Activated B cell treated with CpG ODN at 0.5 μM for 24 hours (primary cell): ENCODE results near the gene CAST. TPM values are rescaled to one million over a fixed set of nuclear protein-coding genes. Genes with fewer than 3 reads are reported as not detected.

ENCODE experiments used
- ATAC-seq: fragments of 200-7000 bp; cut with Tn5 transposase; one replicate; pipeline ENCODE4 v1.10.0; 2021; ENCODE audit warnings: low read depth, mild to moderate bottlenecking, moderate library complexity
- CTCF ChIA-PET: fragments of 350-600 bp; sonication (Branson Sonifier 250); formaldehyde crosslinking; loops from one replicate; lab custom pipeline; 2021; ENCODE audit warnings: antibody characterized with exemption; lab: Charles Lee
- POLR2A ChIA-PET: fragments of 350-600 bp; sonication (Branson Sonifier 250); formaldehyde crosslinking; loops from one replicate; lab custom pipeline; 2021; ENCODE audit warnings: antibody characterized with exemption; lab: Charles Lee
- DNase-seq: peaks from one replicate; pipeline ENCODE4 v3.0.0; 2022
- H3K27ac Mint-ChIP-seq: one replicate; pipeline ENCODE4 v1.8.0; 2020; ENCODE audit warnings: mixed read lengths
- H3K27me3 Mint-ChIP-seq: one replicate; pipeline ENCODE4 v1.8.0; 2021; ENCODE audit warnings: mixed read lengths
- H3K36me3 Mint-ChIP-seq: one replicate; pipeline ENCODE4 v1.8.0; 2021; ENCODE audit warnings: low read depth, mixed read lengths
- H3K4me1 Mint-ChIP-seq: one replicate; pipeline ENCODE4 v1.8.0; 2021; ENCODE audit warnings: mixed read lengths
- H3K4me3 Mint-ChIP-seq: one replicate; pipeline ENCODE4 v1.8.0; 2020; ENCODE audit warnings: mild to moderate bottlenecking, mixed read lengths
- H3K9me3 Mint-ChIP-seq: one replicate; pipeline ENCODE4 v1.8.0; 2020; ENCODE audit warnings: mixed read lengths
- intact Hi-C: fragments of 100-400 bp; cut with micrococcal nuclease; formaldehyde crosslinking; loops from one replicate; pipeline ENCODE4 v1.15.1; 2024
- total RNA-seq: library from RNA; stranded (reverse); gene quantifications from 2 replicates; pipeline ENCODE4 v1.2.3, GENCODE V29; 2022
- TF ChIP-seq, protein P1 (sequence below): fragments of 200-600 bp; IDR thresholded peaks from one replicate; pipeline ENCODE4 v1.8.0; 2022; ENCODE audit warnings: antibody characterized with exemption, mild to moderate bottlenecking

Gene CAST
- total RNA-seq, 1 donor from 2014 or later = 211 TPM

DNA sequence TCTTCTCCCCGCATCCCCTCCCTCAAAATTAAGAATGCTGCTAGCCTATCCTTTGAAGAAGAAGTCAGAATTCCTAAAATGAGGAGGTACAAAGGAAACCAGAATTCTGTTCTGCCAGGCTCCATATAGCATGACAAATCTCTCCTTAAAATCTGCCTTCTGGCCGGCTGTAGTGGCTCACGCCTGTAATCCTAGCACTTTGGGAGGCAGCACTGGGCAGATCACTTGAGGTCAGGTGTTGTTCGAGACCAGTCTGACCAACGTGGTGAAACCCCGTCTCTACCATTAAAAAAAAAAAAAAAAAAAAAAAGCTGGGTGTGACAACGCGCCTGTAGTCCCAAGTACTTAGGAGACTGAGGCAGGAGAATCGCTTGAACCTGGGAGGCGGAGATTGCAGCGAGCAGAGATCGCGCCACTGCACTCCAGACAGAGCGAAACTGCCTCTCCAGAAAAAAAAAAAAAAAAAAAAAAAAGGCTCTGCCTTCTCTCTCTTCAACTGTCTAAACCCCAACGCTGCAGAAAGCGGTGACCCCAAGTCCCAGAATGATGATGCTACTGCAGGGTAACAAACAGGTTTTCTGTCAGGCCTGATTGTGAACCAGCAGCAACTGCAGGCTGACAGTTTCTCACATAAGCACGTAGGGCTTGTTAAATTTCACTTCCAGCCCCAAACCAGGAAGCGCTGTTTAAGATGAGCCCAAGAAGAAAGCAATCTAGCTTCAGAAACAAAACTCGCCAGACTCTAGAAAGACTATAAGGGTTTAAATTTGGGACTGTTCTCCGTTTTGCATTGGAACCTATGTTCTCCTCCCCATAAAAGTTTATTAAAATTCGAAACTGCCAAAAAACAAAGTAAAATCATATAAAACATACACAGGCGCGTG lies 963 bp upstream of the CAST start:
- peak overlapping the region; percentile 99 for H3K4me3 Mint-ChIP-seq
- DNase-seq = peak; percentile 31
- POLR2A ChIA-PET = interaction anchor here (0.5 to 2.5 kb wide), 22 partner anchors 10 to 1106 kb away, joined by 3 to 32 read pairs (median 4); partner anchors contain the start of genes ARSK, ERAP1, GLRX and LNPEP
- TF ChIP-seq, protein P1, sequence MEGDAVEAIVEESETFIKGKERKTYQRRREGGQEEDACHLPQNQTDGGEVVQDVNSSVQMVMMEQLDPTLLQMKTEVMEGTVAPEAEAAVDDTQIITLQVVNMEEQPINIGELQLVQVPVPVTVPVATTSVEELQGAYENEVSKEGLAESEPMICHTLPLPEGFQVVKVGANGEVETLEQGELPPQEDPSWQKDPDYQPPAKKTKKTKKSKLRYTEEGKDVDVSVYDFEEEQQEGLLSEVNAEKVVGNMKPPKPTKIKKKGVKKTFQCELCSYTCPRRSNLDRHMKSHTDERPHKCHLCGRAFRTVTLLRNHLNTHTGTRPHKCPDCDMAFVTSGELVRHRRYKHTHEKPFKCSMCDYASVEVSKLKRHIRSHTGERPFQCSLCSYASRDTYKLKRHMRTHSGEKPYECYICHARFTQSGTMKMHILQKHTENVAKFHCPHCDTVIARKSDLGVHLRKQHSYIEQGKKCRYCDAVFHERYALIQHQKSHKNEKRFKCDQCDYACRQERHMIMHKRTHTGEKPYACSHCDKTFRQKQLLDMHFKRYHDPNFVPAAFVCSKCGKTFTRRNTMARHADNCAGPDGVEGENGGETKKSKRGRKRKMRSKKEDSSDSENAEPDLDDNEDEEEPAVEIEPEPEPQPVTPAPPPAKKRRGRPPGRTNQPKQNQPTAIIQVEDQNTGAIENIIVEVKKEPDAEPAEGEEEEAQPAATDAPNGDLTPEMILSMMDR = no peak
- peaks cover 16% of the 10 kb centered on the region for H3K36me3 Mint-ChIP-seq
- peak; percentile 10 for ATAC-seq
- peak overlapping the region; percentile 96 for H3K27ac Mint-ChIP-seq
- peaks cover 52% of the 10 kb centered on the region for H3K4me1 Mint-ChIP-seq
- CTCF ChIA-PET = interaction anchor here (1.0 to 1.2 kb wide), 2 partner anchors 47 to 91 kb away, joined by 3 to 4 read pairs; no protein-coding TSS in a partner anchor
- intact Hi-C loops = loop anchor here (1.0 to 5.0 kb wide), 4 partner anchors 47 to 1015 kb away; partner anchors contain the start of gene RFESD
- no peaks in the 10 kb centered on the region for H3K27me3 Mint-ChIP-seq
- H3K9me3 Mint-ChIP-seq = no peaks in the 10 kb centered on the region

DNA sequence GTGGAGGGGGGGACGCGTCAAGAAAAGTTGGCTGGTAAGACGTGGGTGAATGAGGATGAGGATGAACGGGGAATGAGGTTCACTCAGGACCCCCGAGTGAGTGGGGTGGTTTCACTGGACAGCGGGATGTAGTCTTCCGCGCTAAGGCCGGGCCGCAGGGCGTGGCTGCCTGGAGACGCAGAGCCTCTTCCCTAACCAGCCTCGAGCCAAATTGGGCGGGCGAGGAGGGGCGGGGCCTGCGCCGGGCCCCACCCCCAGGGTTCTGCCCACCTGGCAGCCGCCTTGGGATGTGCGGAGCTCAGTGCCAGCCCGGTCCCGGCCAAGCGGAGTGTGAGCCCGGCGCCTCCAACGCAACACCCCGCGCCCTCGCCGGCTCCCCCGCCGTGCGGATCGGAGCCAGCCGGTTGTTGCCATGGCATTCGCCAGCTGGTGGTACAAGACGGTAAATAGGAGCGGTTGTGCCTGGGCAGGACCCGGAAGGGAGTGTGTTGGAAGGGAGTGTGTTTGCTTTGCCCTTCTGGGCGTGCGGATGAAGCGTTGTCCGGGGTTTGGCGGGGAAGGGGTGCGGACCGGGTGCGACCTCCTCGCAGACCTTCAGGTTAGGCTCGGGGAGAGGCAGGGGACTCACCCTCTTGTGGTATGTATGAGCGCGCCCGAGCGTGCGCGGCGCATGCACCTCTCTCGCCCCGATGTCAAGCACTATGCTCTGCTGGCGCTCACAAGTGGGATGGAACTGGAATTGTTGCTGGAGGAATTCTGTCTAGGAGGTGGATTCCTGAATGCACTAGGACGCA lies 746 bp downstream of the CAST start:
- POLR2A ChIA-PET = interaction anchor here (0.6 to 2.5 kb wide), 16 partner anchors 8 to 1108 kb away, joined by 3 to 32 read pairs (median 4); partner anchors contain the start of genes ARSK, ERAP1, LNPEP and RFESD
- peak overlapping the region; percentile 98 for H3K4me3 Mint-ChIP-seq
- CTCF ChIA-PET = no interaction called here
- TF ChIP-seq, protein P1 = no peak
- ATAC-seq = peak; percentile 72
- peak overlapping the region; percentile 98 for H3K27ac Mint-ChIP-seq
- peak; percentile 89 for DNase-seq
- peaks cover 51% of the 10 kb centered on the region for H3K4me1 Mint-ChIP-seq
- H3K9me3 Mint-ChIP-seq = no peaks in the 10 kb centered on the region
- no peaks in the 10 kb centered on the region for H3K27me3 Mint-ChIP-seq
- intact Hi-C loops = loop anchor here (1.0 to 5.0 kb wide), 10 partner anchors 40 to 1108 kb away; partner anchors contain the start of genes ARSK, ELL2, RIOK2 and SKIC3
- H3K36me3 Mint-ChIP-seq = peaks cover 16% of the 10 kb centered on the region

DNA sequence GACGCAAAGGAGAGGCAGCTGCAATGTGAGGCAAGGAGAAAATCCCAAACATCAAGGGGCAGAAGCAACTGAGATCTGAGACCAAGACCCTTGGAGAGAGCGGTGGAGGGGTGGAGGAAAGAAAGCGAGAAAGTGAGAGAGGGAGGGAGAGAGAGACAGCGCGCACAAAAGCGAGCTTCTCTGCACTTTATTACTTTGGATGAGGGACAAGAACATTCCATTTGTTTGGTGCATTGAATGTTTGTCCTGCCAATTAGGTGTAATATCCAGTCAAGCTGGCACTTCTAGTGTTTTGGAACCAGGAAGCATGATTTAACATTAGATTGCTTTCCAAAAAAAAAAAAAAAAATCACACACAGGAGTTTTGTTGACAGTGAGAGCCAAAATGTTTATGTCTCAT lies 1.4 kb downstream of the CAST start:
- Mint-ChIP-seq H3K4me3 (peak overlapping the region; percentile 98), H3K9me3 (no peaks in the 10 kb centered on the region), H3K36me3 (peaks cover 16% of the 10 kb centered on the region), H3K27ac (peak overlapping the region; percentile 98), H3K27me3 (no peaks in the 10 kb centered on the region), H3K4me1 (peaks cover 53% of the 10 kb centered on the region)
- CTCF ChIA-PET = interaction anchor here (0.7 kb wide), 1 partner anchor 559 kb away, joined by 4 read pairs; no protein-coding TSS in a partner anchor
- TF ChIP-seq, protein P1 = no peak
- DNase-seq (no peak), ATAC-seq (no peak)
- intact Hi-C loops = loop anchor here (2.0 to 5.0 kb wide), 5 partner anchors 145 to 1109 kb away; partner anchors contain the start of genes ARSK and SKIC3
- POLR2A ChIA-PET = interaction anchor here (1.1 to 2.5 kb wide), 2 partner anchors 144 to 517 kb away, joined by 3 to 32 read pairs; partner anchors contain the start of gene ERAP1

DNA sequence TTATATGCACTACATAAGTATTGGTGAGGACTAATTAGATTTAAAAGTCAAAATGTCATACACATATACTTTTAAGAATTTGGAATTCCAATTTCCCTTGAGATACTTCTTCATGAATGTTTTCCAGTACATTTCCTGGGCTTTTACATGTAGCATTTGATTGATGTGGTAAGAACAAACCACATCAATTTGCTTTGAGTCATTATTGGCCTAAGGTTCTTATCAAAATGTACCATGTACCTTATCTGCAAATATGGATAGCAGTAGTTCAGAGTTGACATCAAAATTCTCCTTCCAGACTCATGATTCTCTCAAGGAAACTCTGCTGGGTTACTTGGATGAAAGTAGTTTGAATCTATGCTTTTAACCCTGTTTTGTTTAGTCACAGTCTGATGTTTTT lies 2.5 kb downstream of the CAST start:
- ChIA-PET POLR2A (no interaction called here), CTCF (no interaction called here)
- Mint-ChIP-seq H3K9me3 (no peaks in the 10 kb centered on the region), H3K27me3 (no peaks in the 10 kb centered on the region), H3K27ac (no peak overlapping the region), H3K4me3 (no peak overlapping the region), H3K36me3 (peaks cover 19% of the 10 kb centered on the region), H3K4me1 (peaks cover 53% of the 10 kb centered on the region)
- TF ChIP-seq, protein P1 = no peak
- DNase-seq (no peak), ATAC-seq (no peak)
- intact Hi-C loops = loop anchor here (5.0 kb wide), 2 partner anchors 208 to 503 kb away; no protein-coding TSS in a partner anchor
